Parathyroid adenoma (tissue), 2 donors: ENCODE measurements around the gene KPNA3.

Experiments
- H2AFZ ChIP-seq: fragments of 300-600 bp; sonication (generic); one replicate; pipeline ENCODE4 v1.7.0; 2017; ENCODE audit warnings: antibody characterized with exemption, mild to moderate bottlenecking
- H3K27ac ChIP-seq: fragments of 300-600 bp; sonication (generic); one replicate; pipeline ENCODE4 v1.7.0; 2017
- H3K27me3 ChIP-seq: fragments of 300-600 bp; sonication (generic); one replicate; pipeline ENCODE4 v1.7.0; 2017; ENCODE audit warnings: low read length; ENCODE audit not compliant: control insufficient read depth, insufficient read depth
- H3K36me3 ChIP-seq: fragments of 300-600 bp; sonication (generic); one replicate; pipeline ENCODE4 v1.7.0; 2017; ENCODE audit warnings: low read length; ENCODE audit not compliant: control insufficient read depth, insufficient read depth
- H3K4me1 ChIP-seq: fragments of 300-600 bp; sonication (generic); one replicate; pipeline ENCODE4 v1.7.0; 2017; ENCODE audit warnings: control low read depth
- H3K4me2 ChIP-seq: fragments of 300-600 bp; sonication (generic); one replicate; pipeline ENCODE4 v1.7.0; 2017; ENCODE audit warnings: low read length
- H3K4me3 ChIP-seq: fragments of 300-600 bp; sonication (generic); one replicate; pipeline ENCODE4 v1.7.0; 2017; ENCODE audit warnings: low read depth, low read length
- H3K79me2 ChIP-seq: fragments of 300-600 bp; sonication (generic); one replicate; pipeline ENCODE4 v1.7.0; 2017; ENCODE audit warnings: control low read depth
- H3K9ac ChIP-seq: fragments of 300-600 bp; sonication (generic); one replicate; pipeline ENCODE4 v1.7.0; 2017; ENCODE audit warnings: mild to moderate bottlenecking
- H3K9me3 ChIP-seq: fragments of 300-600 bp; sonication (generic); one replicate; pipeline ENCODE4 v1.7.0; 2017; ENCODE audit warnings: low read length; ENCODE audit not compliant: control insufficient read depth
- CTCF ChIP-seq: fragments of 300-600 bp; sonication (generic); IDR thresholded peaks from one replicate; pipeline ENCODE4 v1.7.0; 2017; ENCODE audit warnings: antibody characterized with exemption, mild to moderate bottlenecking
- donor health status: primary hyperparathyroidism.

Gene KPNA3

GRCh38 chr13:49701491-49701890, 91.0 kb downstream of the KPNA3 start:
- H3K9me3 ChIP-seq, result no peaks in the 10 kb centered on the region
- H3K9ac ChIP-seq, result no peak overlapping the region
- no peak overlapping the region for H3K4me2 ChIP-seq
- H3K4me1 ChIP-seq, result no peaks in the 10 kb centered on the region
- no peak for TF ChIP-seq CTCF
- no peaks in the 10 kb centered on the region for H3K36me3 ChIP-seq
- no peaks in the 10 kb centered on the region for H3K27me3 ChIP-seq
- H3K4me3 ChIP-seq, result no peak overlapping the region
- no peak overlapping the region for H3K27ac ChIP-seq
- H3K79me2 ChIP-seq, result no peaks in the 10 kb centered on the region
- no peak overlapping the region for H2AFZ ChIP-seq

GRCh38 chr13:49697468-49697867, 95.0 kb downstream of the KPNA3 start:
- Histone ChIP-seq H3K79me2 (no peaks in the 10 kb centered on the region), H3K4me3 (no peak overlapping the region), H3K36me3 (no peaks in the 10 kb centered on the region), H3K27ac (no peak overlapping the region), H2AFZ (no peak overlapping the region), H3K4me1 (no peaks in the 10 kb centered on the region), H3K27me3 (no peaks in the 10 kb centered on the region), H3K9ac (no peak overlapping the region), H3K4me2 (no peak overlapping the region), H3K9me3 (no peaks in the 10 kb centered on the region)
- TF ChIP-seq CTCF, result no peak

GRCh38 chr13:49694446-49694845, 98.0 kb downstream of the KPNA3 start:
- no peak for TF ChIP-seq CTCF

GRCh38 chr13:49693877-49694276, 98.6 kb downstream of the KPNA3 start:
- no peak overlapping the region for H3K27ac ChIP-seq
- H2AFZ ChIP-seq, result no peak overlapping the region
- no peaks in the 10 kb centered on the region for H3K79me2 ChIP-seq
- no peaks in the 10 kb centered on the region for H3K36me3 ChIP-seq
- no peak for TF ChIP-seq CTCF
- H3K4me3 ChIP-seq, result no peak overlapping the region
- H3K9ac ChIP-seq, result no peak overlapping the region
- H3K4me2 ChIP-seq, result no peak overlapping the region
- H3K4me1 ChIP-seq, result no peaks in the 10 kb centered on the region
- H3K27me3 ChIP-seq, result no peaks in the 10 kb centered on the region
- H3K9me3 ChIP-seq, result no peaks in the 10 kb centered on the region

More at GRCh38 chr13:49694446-49694845, 98.0 kb downstream of the KPNA3 start:
- Histone ChIP-seq H3K9me3 (no peaks in the 10 kb centered on the region), H3K4me2 (no peak overlapping the region), H3K27ac (no peak overlapping the region), H3K9ac (no peak overlapping the region), H2AFZ (no peak overlapping the region), H3K4me3 (no peak overlapping the region), H3K36me3 (no peaks in the 10 kb centered on the region), H3K79me2 (no peaks in the 10 kb centered on the region), H3K27me3 (no peaks in the 10 kb centered on the region), H3K4me1 (no peaks in the 10 kb centered on the region)

DNA sequence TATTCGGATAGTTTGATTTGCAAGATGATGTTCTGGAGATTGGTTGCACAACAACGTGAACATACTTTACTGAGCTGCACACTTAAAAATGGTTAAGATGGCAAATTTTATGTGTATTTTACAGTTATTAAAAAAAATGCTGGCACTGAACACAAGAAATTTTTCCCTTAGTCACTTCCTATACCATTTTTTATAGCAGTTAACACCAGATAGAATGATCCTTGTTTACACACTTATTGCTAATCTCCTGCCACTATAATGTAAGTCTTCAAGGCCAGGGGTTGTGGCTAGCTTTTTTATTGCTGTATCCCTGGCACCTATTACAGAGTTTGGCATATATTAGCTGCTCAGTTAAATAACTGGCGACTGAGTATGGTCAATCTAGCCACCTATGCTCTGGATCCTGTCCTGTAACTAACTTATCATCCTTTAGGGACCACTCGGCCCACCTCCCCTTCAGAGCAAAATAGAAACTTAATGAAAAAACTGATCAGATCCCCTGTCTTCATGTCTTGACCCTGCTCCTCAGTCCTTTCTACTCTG, 99.2 kb downstream of the KPNA3 start:
- no peaks in the 10 kb centered on the region for H3K79me2 ChIP-seq
- no peaks in the 10 kb centered on the region for H3K27me3 ChIP-seq
- no peak overlapping the region for H2AFZ ChIP-seq
- H3K9ac ChIP-seq, result no peak overlapping the region
- H3K36me3 ChIP-seq, result no peaks in the 10 kb centered on the region
- no peaks in the 10 kb centered on the region for H3K4me1 ChIP-seq
- no peak for TF ChIP-seq CTCF
- no peaks in the 10 kb centered on the region for H3K9me3 ChIP-seq
- no peak overlapping the region for H3K4me3 ChIP-seq
- no peak overlapping the region for H3K27ac ChIP-seq
- no peak overlapping the region for H3K4me2 ChIP-seq
